Activated B cell treated with CpG ODN at 0.5 μM for 24 hours (primary cell): ENCODE results near the gene CYP26B1. TPM values are rescaled to one million over a fixed set of nuclear protein-coding genes. Genes with fewer than 3 reads are reported as not detected.

ENCODE experiments used
- ATAC-seq: fragments of 200-7000 bp; cut with Tn5 transposase; one replicate; pipeline ENCODE4 v1.10.0; 2021; ENCODE audit warnings: low read depth, mild to moderate bottlenecking, moderate library complexity
- CTCF ChIA-PET: fragments of 350-600 bp; sonication (Branson Sonifier 250); formaldehyde crosslinking; loops from one replicate; lab custom pipeline; 2021; ENCODE audit warnings: antibody characterized with exemption; lab: Charles Lee
- POLR2A ChIA-PET: fragments of 350-600 bp; sonication (Branson Sonifier 250); formaldehyde crosslinking; loops from one replicate; lab custom pipeline; 2021; ENCODE audit warnings: antibody characterized with exemption; lab: Charles Lee
- DNase-seq: peaks from one replicate; pipeline ENCODE4 v3.0.0; 2022
- H3K27ac Mint-ChIP-seq: one replicate; pipeline ENCODE4 v1.8.0; 2020; ENCODE audit warnings: mixed read lengths
- H3K27me3 Mint-ChIP-seq: one replicate; pipeline ENCODE4 v1.8.0; 2021; ENCODE audit warnings: mixed read lengths
- H3K36me3 Mint-ChIP-seq: one replicate; pipeline ENCODE4 v1.8.0; 2021; ENCODE audit warnings: low read depth, mixed read lengths
- H3K4me1 Mint-ChIP-seq: one replicate; pipeline ENCODE4 v1.8.0; 2021; ENCODE audit warnings: mixed read lengths
- H3K4me3 Mint-ChIP-seq: one replicate; pipeline ENCODE4 v1.8.0; 2020; ENCODE audit warnings: mild to moderate bottlenecking, mixed read lengths
- H3K9me3 Mint-ChIP-seq: one replicate; pipeline ENCODE4 v1.8.0; 2020; ENCODE audit warnings: mixed read lengths
- CTCF ChIP-seq: fragments of 200-600 bp; IDR thresholded peaks from one replicate; pipeline ENCODE4 v1.8.0; 2022; ENCODE audit warnings: antibody characterized with exemption, mild to moderate bottlenecking
- intact Hi-C: fragments of 100-400 bp; cut with micrococcal nuclease; formaldehyde crosslinking; loops from one replicate; pipeline ENCODE4 v1.15.1; 2024
- total RNA-seq: library from RNA; stranded (reverse); gene quantifications from 2 replicates; pipeline ENCODE4 v1.2.3, GENCODE V29; 2022

CYP26B1 gene
- total RNA-seq, 1 donor from 2014 or later = not detected

DNA sequence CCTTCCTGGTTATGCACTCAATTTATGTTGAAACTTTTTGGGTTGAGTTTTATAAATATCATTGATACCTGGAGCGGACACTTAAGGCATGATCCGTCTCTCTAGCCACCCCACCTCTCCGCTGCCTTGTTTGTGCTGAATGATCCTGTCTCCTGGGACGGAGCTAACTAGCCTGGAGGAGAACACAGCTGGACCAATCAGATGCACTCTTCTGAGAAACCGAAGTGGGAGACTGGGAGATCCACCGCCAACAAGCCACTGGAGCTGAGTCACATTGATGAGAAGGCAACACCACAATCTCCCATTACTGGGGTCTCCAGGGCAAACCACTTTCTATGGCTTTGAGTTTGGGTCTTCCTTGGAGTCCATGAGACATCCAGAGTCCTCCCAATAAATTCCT is 29.3 kb downstream of the CYP26B1 start:
- no peak overlapping the region for H3K4me3 Mint-ChIP-seq
- DNase-seq (no peak), ATAC-seq (no peak)
- TF ChIP-seq CTCF = no peak
- H3K9me3 Mint-ChIP-seq = peaks cover 10% of the 10 kb centered on the region
- POLR2A ChIA-PET = no interaction called here
- CTCF ChIA-PET = no interaction called here
- no peak overlapping the region for H3K27ac Mint-ChIP-seq
- no peaks in the 10 kb centered on the region for H3K4me1 Mint-ChIP-seq
- intact Hi-C loops = no loop called here
- peaks cover 13% of the 10 kb centered on the region for H3K27me3 Mint-ChIP-seq
- H3K36me3 Mint-ChIP-seq = no peaks in the 10 kb centered on the region

- no peak for ATAC-seq
- POLR2A ChIA-PET = no interaction called here
- no peak for TF ChIP-seq CTCF
- peaks cover 13% of the 10 kb centered on the region for H3K27me3 Mint-ChIP-seq
- H3K27ac Mint-ChIP-seq = no peak overlapping the region
- no peaks in the 10 kb centered on the region for H3K4me1 Mint-ChIP-seq
- intact Hi-C loops = no loop called here
- peaks cover 7% of the 10 kb centered on the region for H3K9me3 Mint-ChIP-seq
- no peak overlapping the region for H3K4me3 Mint-ChIP-seq
- DNase-seq = no peak
- H3K36me3 Mint-ChIP-seq = no peaks in the 10 kb centered on the region
- CTCF ChIA-PET = no interaction called here
Measured at GRCh38 chr2:72117718-72118117, 29.9 kb downstream of the CYP26B1 start.

GRCh38 chr2:72117029-72117428 is 30.6 kb downstream of the CYP26B1 start:
- ChIA-PET POLR2A (no interaction called here), CTCF (no interaction called here)
- no peak for DNase-seq
- H3K4me1 Mint-ChIP-seq = no peaks in the 10 kb centered on the region
- no peaks in the 10 kb centered on the region for H3K36me3 Mint-ChIP-seq
- H3K27ac Mint-ChIP-seq = no peak overlapping the region
- H3K27me3 Mint-ChIP-seq = peaks cover 13% of the 10 kb centered on the region
- peaks cover 6% of the 10 kb centered on the region for H3K9me3 Mint-ChIP-seq
- no peak for TF ChIP-seq CTCF
- no peak overlapping the region for H3K4me3 Mint-ChIP-seq
- intact Hi-C loops = no loop called here
- ATAC-seq = no peak

- CTCF ChIA-PET = no interaction called here
- POLR2A ChIA-PET = no interaction called here
- DNase-seq = no peak
- Mint-ChIP-seq H3K27ac (no peak overlapping the region), H3K9me3 (peaks cover 4% of the 10 kb centered on the region), H3K4me1 (no peaks in the 10 kb centered on the region), H3K27me3 (peaks cover 6% of the 10 kb centered on the region), H3K4me3 (no peak overlapping the region), H3K36me3 (no peaks in the 10 kb centered on the region)
- ATAC-seq = no peak
- no peak for TF ChIP-seq CTCF
- intact Hi-C loops = no loop called here
Measured at GRCh38 chr2:72116081-72116533, 31.6 kb downstream of the CYP26B1 start.

DNA sequence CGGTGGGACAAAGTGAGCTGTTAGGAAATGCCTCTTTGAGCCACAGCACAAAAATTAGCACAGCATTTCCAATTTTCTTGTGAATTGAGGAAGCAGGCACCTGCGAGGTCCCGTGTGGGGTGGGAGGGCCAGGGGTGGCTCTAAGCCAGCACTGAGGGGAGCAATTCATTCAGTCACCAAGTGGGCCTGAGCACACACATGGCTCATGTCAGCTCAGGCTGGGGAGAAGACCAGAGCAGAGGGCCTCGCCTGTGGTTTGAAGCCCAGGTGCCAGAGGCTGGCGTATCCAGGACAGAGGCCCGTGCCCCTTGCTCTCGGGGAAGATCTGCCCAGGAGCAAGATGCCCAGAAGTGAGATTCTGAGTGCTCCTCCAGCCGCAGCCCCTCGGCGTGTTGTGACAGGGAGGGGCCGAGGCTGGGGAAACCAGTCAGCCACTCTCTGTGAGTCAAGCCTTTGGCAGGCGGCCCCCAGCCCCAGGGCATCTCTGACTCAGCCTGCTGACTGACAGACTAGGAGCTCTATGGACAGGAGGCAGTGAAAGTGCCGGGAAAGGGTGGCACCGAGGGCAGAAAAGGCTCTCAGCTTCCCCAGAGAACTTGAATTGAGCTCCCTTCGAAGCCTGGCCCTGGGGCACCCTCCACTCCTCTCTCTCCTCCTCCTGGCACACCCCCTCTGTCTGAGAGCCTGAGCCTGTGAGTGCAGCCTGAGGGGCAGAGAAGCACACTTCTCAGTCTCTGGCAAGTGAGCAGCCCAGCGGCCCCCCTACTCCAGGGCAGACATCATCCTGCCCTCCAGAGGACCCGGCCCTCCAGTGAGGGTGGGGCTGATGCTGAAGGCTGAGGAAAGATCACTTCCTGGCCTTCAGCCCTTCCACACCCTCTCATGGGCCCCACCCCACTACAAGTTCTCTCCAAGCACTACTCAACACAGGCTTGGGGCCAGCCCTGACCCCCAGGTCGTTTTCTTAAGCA is 32.3 kb downstream of the CYP26B1 start:
- H3K27ac Mint-ChIP-seq = no peak overlapping the region
- intact Hi-C loops = no loop called here
- DNase-seq (no peak), ATAC-seq (no peak)
- no peak for TF ChIP-seq CTCF
- H3K4me3 Mint-ChIP-seq = no peak overlapping the region
- no peaks in the 10 kb centered on the region for H3K4me1 Mint-ChIP-seq
- no peaks in the 10 kb centered on the region for H3K36me3 Mint-ChIP-seq
- POLR2A ChIA-PET = no interaction called here
- peaks cover 6% of the 10 kb centered on the region for H3K27me3 Mint-ChIP-seq
- peaks cover 4% of the 10 kb centered on the region for H3K9me3 Mint-ChIP-seq
- CTCF ChIA-PET = no interaction called here
